Suprapubic skin (tissue), 4 donors: ENCODE measurements around the gene FILIP1L. TPM values are rescaled to one million over a fixed set of nuclear protein-coding genes. Genes with fewer than 3 reads are reported as not detected.

Experiments used
- DNase-seq, 2 donors: peaks; one replicate each; pipeline ENCODE4 v3.0.0-alpha.2; 2019; ENCODE audit warnings: low spot score in 2 of 2
- H3K27ac ChIP-seq: fragments of 200-600 bp; sonication (generic); one replicate; pipeline ENCODE4 v1.5.1; 2019
- H3K27me3 ChIP-seq: fragments of 200-600 bp; sonication (generic); one replicate; pipeline ENCODE4 v1.5.1; 2019
- H3K36me3 ChIP-seq: fragments of 200-600 bp; sonication (generic); one replicate; pipeline ENCODE4 v1.5.1; 2019
- H3K4me1 ChIP-seq: fragments of 200-600 bp; sonication (generic); one replicate; pipeline ENCODE4 v1.5.1; 2019
- H3K4me3 ChIP-seq: fragments of 200-600 bp; sonication (generic); one replicate; pipeline ENCODE4 v1.5.1; 2019; ENCODE audit warnings: mild to moderate bottlenecking
- H3K9me3 ChIP-seq: fragments of 200-600 bp; sonication (generic); one replicate; pipeline ENCODE4 v1.5.1; 2019
- EP300 ChIP-seq: sonication (generic); formaldehyde crosslinking; IDR thresholded peaks from one replicate; pipeline ENCODE4 v1.6.1; 2017; ENCODE audit warnings: antibody characterized with exemption
- POLR2A ChIP-seq, 2 donors: fragments of 450-650 bp; IDR thresholded peaks; one replicate each; pipeline ENCODE4 v1.6.1; 2017; ENCODE audit warnings: antibody characterized with exemption in 2 of 2, mild to moderate bottlenecking in 2 of 2, moderate library complexity in 2 of 2
- POLR2AphosphoS5 ChIP-seq, 3 donors: sonication (generic); formaldehyde crosslinking; IDR thresholded peaks; one replicate each; pipeline ENCODE4 v1.6.1; 2017; ENCODE audit warnings: antibody characterized with exemption in 3 of 3
- WGBS: methylation state at CpG from one replicate; pipeline ENCODE4 v1.1.5; 2018; 5-methylcytosine and 5-hydroxymethylcytosine counted together
- total RNA-seq, 4 donors: library from RNA; depleted of rRNA; stranded (reverse); fragments of >200 nt; gene quantifications; one replicate each; pipeline ENCODE4 v1.1.0, GENCODE V29; 2016
- TF ChIP-seq, protein P1 (sequence below), 2 donors: fragments of 200-600 bp in 1 of 2; fragments of 450-650 bp in 1 of 2; sonication (generic) in 1 of 2; IDR thresholded peaks; one replicate each; pipeline ENCODE4 v1.5.1; 2016 to 2019; ENCODE audit warnings: antibody characterized with exemption in 2 of 2, mild to moderate bottlenecking in 1 of 2, moderate library complexity in 1 of 2

Gene FILIP1L
- total RNA-seq, 4 donors from 2014 or later: 14.0 to 19.9 (median 15.9) TPM

GRCh38 chr3:100124201-100124761 is 10.0 kb upstream of the FILIP1L start:
- 81% methylated on average over 5 of the region's 5 CpGs for WGBS
- no peaks in the 10 kb centered on the region for H3K4me1 ChIP-seq
- TF ChIP-seq EP300 (no peak), POLR2A (IDR thresholded peaks at IDR 0.05) (no peak), POLR2AphosphoS5 (IDR thresholded peaks at IDR 0.05) (no peak)
- TF ChIP-seq, protein P1, sequence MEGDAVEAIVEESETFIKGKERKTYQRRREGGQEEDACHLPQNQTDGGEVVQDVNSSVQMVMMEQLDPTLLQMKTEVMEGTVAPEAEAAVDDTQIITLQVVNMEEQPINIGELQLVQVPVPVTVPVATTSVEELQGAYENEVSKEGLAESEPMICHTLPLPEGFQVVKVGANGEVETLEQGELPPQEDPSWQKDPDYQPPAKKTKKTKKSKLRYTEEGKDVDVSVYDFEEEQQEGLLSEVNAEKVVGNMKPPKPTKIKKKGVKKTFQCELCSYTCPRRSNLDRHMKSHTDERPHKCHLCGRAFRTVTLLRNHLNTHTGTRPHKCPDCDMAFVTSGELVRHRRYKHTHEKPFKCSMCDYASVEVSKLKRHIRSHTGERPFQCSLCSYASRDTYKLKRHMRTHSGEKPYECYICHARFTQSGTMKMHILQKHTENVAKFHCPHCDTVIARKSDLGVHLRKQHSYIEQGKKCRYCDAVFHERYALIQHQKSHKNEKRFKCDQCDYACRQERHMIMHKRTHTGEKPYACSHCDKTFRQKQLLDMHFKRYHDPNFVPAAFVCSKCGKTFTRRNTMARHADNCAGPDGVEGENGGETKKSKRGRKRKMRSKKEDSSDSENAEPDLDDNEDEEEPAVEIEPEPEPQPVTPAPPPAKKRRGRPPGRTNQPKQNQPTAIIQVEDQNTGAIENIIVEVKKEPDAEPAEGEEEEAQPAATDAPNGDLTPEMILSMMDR (IDR thresholded peaks at IDR 0.05): no peak

DNA sequence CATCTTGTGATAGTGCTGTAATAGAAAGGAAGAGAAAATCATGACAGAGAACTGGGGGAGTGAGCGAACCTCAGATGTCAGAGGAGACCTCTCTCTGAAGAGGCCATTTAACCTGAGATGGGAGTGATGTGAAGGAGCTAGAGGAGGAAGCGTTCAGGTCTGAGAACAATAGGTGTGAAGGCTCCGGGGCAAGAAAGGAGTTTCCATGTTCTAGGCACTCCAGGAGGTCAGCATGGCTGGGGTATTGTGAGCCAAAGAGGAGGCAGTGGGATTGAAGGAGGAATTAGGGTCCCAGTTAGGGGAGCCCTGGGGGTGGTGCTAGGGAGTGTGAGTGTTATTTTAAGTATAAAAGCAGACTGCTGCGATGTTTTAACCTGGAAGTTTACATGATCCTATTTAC is 8.8 kb upstream of the FILIP1L start:
- Histone ChIP-seq H3K27me3 (no peaks in the 10 kb centered on the region), H3K4me1 (no peaks in the 10 kb centered on the region), H3K36me3 (no peaks in the 10 kb centered on the region), H3K27ac (no peak overlapping the region), H3K4me3 (no peak overlapping the region), H3K9me3 (no peaks in the 10 kb centered on the region)
- TF ChIP-seq EP300 (no peak), POLR2AphosphoS5 (IDR thresholded peaks at IDR 0.05) (no peak), POLR2A (IDR thresholded peaks at IDR 0.05) (no peak)
- TF ChIP-seq, protein P1 (IDR thresholded peaks at IDR 0.05): no peak
- no peak for DNase-seq
- WGBS: 86% methylated on average over 4 of the region's 4 CpGs

More at GRCh38 chr3:100124201-100124761, 10.0 kb upstream of the FILIP1L start:
- H3K27ac ChIP-seq: no peak overlapping the region
- H3K9me3 ChIP-seq: no peaks in the 10 kb centered on the region
- H3K36me3 ChIP-seq: no peaks in the 10 kb centered on the region
- H3K4me3 ChIP-seq: no peak overlapping the region
- H3K27me3 ChIP-seq: no peaks in the 10 kb centered on the region
- DNase-seq: no peak

- no peak for DNase-seq
- TF ChIP-seq, protein P1 (IDR thresholded peaks at IDR 0.05): no peak
- no peak for TF ChIP-seq POLR2A (IDR thresholded peaks at IDR 0.05)
- TF ChIP-seq POLR2AphosphoS5 (IDR thresholded peaks at IDR 0.05): no peak
- TF ChIP-seq EP300: no peak
- 78% methylated on average over 2 of the region's 2 CpGs for WGBS
- Histone ChIP-seq H3K36me3 (no peaks in the 10 kb centered on the region), H3K27me3 (no peaks in the 10 kb centered on the region), H3K4me3 (no peak overlapping the region), H3K9me3 (no peaks in the 10 kb centered on the region), H3K27ac (no peak overlapping the region), H3K4me1 (no peaks in the 10 kb centered on the region)
These were observed 8.0 kb upstream of the FILIP1L start for GRCh38 chr3:100122321-100122720.

DNA sequence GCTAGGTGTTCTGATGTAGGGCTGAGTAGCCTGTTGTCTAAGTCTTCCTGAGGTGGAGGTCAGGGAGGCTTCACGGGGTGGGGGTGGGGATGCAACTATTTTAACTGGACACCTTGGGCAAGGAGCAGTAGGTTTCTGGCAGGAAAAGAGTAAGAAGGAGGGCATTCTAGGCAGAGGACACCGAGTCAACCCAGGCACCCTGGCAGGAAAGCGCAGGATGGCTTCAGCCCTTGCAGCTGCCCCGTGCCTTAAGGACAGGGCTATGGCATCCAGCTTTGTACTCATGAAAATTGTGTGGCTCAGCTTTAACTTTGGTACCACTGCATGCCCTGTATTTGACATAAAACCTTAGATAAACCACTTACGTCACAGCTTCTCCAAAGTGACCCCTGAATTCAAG is 6.4 kb upstream of the FILIP1L start:
- TF ChIP-seq POLR2AphosphoS5 (IDR thresholded peaks at IDR 0.05): no peak
- TF ChIP-seq, protein P1 (IDR thresholded peaks at IDR 0.05): no peak
- no peak for TF ChIP-seq EP300
- no peak for TF ChIP-seq POLR2A (IDR thresholded peaks at IDR 0.05)
- Histone ChIP-seq H3K9me3 (no peaks in the 10 kb centered on the region), H3K4me1 (no peaks in the 10 kb centered on the region), H3K4me3 (no peak overlapping the region), H3K27ac (no peak overlapping the region), H3K36me3 (no peaks in the 10 kb centered on the region), H3K27me3 (no peaks in the 10 kb centered on the region)
- no peak for DNase-seq
- WGBS: 87% methylated on average over 5 of the region's 5 CpGs

GRCh38 chr3:100120012-100120411 is 5.7 kb upstream of the FILIP1L start:
- no peaks in the 10 kb centered on the region for H3K36me3 ChIP-seq
- H3K4me3 ChIP-seq: no peak overlapping the region
- DNase-seq: no peak
- TF ChIP-seq, protein P1 (IDR thresholded peaks at IDR 0.05): no peak
- no peak for TF ChIP-seq POLR2A (IDR thresholded peaks at IDR 0.05)
- no peak for TF ChIP-seq EP300
- TF ChIP-seq POLR2AphosphoS5 (IDR thresholded peaks at IDR 0.05): no peak
- H3K27me3 ChIP-seq: no peaks in the 10 kb centered on the region
- no peaks in the 10 kb centered on the region for H3K9me3 ChIP-seq
- no peak overlapping the region for H3K27ac ChIP-seq
- H3K4me1 ChIP-seq: no peaks in the 10 kb centered on the region
- 48% methylated on average over 1 of the region's 1 CpG for WGBS
